GM12891 (cell line): ENCODE measurements around the gene SHISA9.

ENCODE experiments used
- POLR2A ChIP-seq: IDR thresholded peaks from 2 replicates; pipeline ENCODE4 v1.6.1; 2011; ENCODE audit warnings: low read depth, low read length, control low read depth
- POLR2AphosphoS5 ChIP-seq: IDR thresholded peaks from 2 replicates; pipeline ENCODE4 v1.6.1; 2011; ENCODE audit warnings: low read depth, low read length, control low read depth
- POU2F2 ChIP-seq: IDR thresholded peaks from 2 replicates; pipeline ENCODE4 v1.6.1; 2011; ENCODE audit warnings: low read depth, mild to moderate bottlenecking, control low read depth, low read length, moderate library complexity
- TAF1 ChIP-seq: IDR thresholded peaks from 2 replicates; pipeline ENCODE4 v1.6.1; 2011; ENCODE audit warnings: low read depth, low read length, control low read depth

DNA sequence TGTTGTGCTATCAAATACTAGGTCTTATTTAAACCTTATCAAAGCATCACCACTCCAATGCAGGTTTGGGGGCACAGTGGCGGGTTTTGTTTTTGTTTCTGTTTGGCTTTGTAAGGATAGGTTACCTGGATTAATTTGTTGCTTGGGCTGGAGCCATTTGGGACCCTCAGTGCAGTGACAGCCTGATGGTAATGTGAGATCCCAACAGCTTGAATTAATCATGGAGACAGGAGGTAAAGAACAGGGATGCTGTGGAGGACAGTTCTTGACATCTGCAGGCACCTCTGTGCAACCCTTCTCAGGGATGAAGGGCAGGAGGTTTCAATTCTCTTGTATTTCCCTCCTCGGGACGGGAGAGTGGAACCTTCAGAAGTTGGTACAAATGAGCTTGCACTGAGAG lies 40.5 kb downstream of the SHISA9 start:
- TF ChIP-seq POLR2AphosphoS5: no peak
- no peak for TF ChIP-seq POLR2A
- no peak for TF ChIP-seq POU2F2
- no peak for TF ChIP-seq TAF1
